ENCODE data around the gene IL17RA.

GRCh38 chr22:17161991-17162390, 77.2 kb downstream of the IL17RA start:
- TF ChIP-seq CTCF (IDR thresholded peaks at IDR 0.05; ENCODE audit: borderline replicate concordance, extremely low read depth, low read length, poor library complexity, severe bottlenecking) (no peak), EZH2 (IDR thresholded peaks at IDR 0.05; ENCODE audit: borderline replicate concordance, low read depth, low read length, severe bottlenecking) (no peak)

All from DND-41 (cell line).